NCI-H345 (cell line): Measurements from ENCODE around the gene SLC1A2.

Experiments used
- DNase-seq: peaks from one replicate; lab custom pipeline; 2025; lab: John Stamatoyannopoulos, UW

The SLC1A2 gene

DNA sequence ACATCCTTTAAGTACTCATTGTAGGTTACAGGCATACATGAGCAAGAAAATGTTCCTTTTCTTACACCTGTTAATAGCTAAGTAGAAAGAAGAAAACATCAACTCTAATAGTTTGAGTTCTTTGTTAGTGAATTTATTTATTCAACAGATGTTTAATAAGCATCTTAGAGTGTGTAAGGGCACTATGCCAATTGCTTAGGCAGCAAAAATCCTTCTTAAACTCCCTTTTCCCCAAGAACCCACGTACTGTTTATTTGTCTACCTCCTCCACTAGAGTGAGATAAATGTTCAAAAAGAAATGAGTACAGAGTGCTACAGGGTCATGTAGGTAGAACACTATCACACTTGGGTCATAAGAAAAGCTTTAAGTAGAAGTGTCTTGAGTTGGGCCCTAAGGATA lies 149.0 kb downstream of the SLC1A2 start:
- DNase-seq, result no peak

DNA sequence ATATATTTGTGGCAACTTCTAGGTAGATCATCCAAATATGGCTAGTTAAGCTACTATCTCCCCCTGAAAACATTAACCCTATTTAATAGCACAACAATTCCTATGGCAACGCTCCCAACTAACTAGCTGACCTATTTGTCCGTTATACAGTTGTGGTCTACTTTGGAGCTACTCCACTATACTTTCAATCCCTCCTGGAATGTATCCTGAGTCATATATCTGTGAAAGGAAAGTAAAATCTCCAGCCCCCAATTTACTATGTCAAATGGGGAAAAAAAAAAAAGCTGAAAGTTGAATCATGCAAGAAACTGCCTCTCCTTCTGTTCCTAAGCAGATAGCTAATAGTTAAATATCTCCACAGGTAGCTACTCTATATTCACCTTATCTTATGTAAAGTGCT lies 151.9 kb downstream of the SLC1A2 start:
- no peak for DNase-seq

DNA sequence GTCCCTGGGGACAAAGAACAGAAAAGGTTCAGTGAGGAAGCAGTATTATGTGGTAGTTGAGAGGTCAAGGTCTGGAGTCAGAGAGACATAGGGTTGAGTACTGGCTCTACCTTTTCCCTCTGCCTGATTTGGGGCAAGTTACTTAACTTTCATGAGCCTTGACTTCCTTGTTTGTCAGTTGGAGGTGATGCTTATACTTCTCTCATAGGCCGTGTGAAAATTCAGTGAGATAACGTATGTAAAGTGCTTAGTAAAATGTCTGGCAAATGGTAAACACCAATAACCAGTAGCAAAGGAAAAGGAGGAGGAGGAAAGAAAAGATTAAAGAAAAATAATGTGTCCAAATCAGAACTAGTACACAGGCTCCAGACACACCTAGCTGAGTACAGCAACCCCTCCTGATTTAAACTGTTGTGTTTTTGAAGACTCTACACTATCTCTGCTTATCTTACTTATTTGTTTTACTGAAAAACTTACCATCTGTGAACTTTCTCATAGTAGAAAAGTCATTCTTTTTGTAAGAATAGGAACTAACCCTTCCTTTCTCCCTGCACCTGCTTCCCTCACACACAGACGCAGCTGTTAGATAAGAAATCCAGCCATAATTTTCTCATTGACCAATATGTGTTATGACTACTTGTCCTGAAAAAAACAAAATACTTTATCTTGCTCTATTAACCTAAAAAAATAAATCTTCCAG lies 153.5 kb downstream of the SLC1A2 start:
- no peak for DNase-seq

DNA sequence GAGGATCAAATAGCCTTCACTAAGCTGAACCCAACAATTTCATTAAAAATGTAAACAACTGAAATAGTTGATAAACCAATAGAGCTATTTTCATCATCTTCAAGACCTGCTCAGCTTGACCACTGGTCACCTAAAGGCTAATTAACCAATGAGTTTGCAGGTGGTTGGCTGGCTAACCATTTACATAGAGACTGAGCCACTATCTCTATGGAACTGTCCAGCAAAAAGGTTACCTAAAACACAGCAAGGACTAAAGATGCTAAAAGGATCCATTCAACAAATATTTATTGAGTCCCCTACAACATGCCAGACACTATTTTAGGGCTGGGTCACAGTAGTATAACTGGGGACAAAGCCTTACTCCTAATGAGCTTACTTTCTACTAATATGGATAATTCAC lies 156.6 kb downstream of the SLC1A2 start:
- no peak for DNase-seq

DNA sequence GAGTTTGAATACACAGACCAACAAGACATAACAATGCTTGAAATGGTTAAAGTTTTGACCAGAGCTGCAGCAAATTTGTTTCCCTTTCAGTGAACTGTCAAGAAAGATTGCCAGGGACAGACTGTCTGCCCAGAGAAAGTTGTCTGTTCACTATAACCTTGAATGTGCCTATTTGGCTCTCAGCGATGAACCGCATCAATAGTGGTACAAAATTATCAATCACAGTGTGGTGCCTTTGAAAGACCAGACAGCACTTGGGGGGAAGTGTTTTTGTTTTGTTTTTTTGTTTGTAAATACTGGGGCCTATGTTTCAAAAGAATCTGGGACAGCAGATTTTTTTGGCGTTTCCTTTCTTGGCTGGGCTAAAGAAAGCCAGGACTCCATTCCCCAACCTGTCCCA lies 157.3 kb downstream of the SLC1A2 start:
- DNase-seq, result no peak

DNA sequence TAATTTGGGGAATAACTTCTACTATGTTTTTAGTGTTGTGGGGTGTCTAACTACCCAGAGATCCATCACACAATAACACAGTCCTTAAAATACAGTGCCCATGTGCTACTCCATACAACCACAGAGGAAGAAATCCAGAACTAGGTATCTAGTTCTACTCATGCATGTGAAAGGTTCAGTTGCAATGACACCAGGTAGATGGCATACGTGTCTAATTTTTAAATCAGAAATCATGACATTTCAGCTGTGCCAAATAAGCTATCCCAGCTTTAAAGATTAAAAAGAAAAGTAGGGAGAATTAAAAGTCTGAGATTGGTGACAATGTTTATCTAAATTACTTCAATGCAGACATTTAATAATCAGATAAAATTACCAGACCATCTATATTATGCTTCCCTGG lies 158.2 kb downstream of the SLC1A2 start:
- DNase-seq, result no peak

DNA sequence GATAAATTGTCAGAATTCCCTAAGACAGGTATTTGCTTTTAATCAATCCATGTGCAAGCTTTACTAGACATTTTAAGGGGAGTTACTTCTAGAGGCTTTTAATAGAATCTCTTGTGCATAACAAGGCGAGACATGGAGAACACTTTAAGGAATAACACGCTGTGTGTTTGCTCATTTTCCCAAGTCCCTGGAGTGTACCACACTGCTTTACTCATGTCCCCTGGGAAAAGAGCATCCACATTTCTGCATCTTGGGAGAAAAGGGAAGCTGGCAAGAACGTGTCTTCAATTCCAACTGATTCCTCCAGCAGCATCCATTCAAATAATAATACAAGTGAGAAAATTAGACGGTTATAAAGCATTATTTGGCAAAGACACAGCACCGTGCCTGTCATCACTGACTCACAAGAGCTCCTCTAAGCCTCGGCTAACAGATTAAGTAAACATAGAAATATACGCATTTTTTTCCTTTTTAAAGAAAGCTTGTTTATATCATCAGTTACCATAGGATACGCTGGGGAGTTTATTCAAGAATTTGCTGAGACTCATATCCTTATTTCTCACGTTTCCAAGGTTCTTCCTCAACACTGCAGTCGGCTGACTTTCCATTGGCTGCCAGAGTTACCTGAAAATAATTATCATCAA lies 158.9 kb downstream of the SLC1A2 start:
- no peak for DNase-seq

DNA sequence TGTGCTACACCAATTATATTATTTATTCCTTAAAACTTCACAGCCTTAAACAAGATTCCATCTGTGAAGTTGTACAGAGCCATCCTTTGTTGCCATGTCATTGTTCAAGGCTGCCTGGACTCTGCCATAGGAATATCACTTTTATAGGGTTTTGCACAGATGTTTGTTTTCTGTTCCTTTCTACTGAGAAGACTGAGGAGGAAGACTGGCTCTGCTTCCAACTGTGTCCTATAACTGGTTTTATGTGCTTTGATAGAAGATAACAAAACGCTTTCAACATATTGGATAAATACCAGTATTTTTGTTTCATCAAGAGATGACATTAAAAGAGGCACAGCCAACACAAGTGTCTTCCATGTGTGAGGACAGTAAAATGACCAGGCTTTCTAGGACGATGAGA lies 159.8 kb downstream of the SLC1A2 start:
- DNase-seq, result no peak

DNA sequence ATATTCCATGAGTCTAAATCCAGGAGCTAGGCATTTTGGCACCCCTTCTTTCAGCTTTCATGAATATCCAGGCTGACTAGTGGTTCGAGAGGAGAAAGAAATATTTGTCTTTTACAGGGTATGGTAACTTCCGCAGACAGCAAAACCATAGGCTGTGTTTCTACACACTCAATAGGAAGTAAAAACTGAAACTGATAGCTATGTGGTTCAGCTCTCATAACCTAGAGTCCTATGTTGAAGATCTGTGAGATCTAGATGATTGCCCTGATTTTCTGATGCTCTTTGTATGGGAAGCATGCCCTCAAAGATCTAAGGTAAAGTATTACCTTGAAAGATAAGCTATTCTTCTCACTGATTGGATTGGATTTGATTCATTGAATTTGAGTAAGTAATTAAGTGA lies 162.1 kb downstream of the SLC1A2 start:
- DNase-seq, result no peak

DNA sequence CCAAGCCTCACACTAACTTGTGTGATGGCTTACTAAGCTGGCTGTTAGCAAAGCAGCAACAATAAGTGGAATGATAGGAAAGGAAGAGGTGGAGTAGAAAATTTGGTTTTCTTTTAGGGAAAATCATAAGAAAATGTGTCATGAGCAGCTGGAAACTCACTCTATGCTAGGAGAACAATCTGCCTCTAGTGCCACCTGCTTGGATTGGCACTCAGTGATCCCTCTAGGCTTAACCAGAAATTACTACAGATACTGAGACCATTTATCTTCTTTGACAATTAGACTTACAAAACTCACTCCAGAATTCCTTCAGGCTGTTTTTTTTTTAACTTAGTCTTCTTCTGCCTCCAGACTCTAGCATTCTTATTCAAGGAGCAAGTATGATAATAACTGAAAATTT lies 163.1 kb downstream of the SLC1A2 start:
- no peak for DNase-seq

DNA sequence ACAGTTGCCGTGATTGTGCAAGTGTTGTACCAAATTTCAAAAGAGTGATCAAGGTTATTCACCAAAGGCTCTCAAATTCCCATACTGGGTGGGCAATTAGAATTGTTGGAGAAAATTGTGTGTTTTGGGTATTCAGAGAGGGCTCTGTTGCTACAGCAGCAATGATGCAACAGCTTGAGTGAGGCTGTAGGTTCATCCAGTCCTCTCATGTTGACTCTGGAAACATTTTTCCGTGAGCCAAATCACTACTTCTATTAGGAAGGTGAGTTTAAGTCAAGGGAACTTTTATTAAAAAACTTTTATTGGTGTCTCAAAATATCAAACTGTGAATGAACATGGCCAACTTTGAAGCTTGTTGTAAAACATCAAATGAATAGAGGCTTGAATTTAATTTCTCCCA lies 163.8 kb downstream of the SLC1A2 start:
- no peak for DNase-seq

DNA sequence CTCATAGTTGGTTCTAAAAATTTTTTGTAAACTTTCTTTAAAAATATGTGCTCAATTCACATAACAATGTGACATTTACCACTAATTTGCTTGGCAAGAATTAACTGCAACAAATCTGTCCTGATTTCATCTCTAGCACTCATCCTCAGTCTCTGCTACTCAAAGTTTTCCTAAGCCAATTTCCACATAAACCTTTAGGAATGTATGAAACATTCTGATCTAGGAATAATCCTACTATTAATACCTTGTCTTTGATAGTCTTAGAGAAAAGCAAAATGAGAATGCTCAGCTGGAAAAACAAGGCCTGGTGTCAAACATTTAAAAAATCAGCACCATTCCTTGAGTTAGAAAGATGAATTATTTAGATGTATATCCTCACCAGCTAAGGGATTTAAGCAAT lies 166.1 kb downstream of the SLC1A2 start:
- DNase-seq, result no peak

DNA sequence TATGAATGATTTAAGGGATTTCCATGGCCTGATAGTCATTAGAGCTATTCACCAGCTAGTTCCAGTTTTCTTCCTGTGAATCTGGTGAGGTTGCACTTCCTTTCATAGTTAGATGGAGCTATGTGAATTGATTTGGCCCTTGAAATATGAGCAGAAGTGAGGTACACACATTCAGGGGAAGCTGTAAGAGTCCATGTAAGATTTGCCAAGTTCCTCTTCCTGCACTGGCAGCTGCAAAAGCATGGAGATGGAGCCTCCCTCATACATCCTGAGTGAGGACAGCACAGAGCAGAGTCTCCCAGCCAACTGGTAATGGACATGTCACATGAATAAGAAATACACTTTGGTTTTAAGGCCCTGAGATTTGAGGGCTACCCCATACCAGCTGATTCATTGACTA lies 168.7 kb downstream of the SLC1A2 start:
- no peak for DNase-seq

DNA sequence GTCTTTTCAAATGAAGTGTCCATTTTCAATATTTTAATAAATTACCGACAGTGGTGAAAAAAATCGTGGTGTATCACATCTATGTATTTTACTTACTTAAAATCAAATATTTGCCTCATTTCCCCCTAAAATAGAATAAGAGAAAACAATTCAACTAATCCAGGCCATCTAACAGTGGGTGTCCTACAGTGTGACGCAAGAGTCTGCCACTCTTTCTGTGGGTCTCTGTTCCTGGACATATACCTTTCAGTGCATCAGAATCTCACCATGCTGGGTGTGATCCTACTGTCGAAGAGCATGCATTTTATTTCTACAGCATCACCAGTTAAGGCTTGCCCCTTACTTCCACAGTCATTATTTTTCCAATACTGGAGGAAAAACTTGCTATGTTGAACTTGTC lies 169.2 kb downstream of the SLC1A2 start:
- no peak for DNase-seq

DNA sequence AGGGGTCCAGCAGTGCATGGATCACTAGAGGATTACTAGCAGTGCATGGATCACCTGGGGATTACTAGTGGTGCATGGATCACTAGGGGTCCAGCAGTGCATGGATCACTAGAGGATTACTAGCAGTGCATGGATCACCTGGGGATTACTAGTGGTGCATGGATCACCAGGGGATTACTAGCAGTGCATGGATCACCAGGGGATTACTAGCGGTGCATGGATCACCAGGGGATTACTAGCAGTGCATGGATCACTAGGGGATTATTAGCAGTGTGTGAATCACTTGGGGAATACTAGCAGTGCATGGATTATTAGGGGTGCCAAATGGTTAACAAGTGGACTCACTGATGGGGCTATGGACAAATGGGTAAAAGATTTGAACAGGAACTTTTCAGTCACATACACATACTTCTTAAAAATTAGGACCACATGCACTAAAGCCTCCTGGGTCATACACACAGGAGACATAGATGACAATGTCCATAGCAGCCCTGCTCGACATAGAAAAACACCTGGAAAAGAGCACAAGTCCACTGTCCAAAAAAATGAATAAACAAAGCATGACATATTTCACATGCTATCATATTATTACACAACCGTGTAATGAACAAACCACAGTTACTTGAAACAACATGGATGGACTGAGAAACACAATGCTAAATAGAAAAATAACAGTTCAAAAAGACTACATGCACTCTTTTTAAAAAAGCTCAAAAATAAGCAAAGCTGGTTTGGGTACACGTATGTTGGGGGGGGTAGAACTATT lies 170.6 kb downstream of the SLC1A2 start:
- no peak for DNase-seq

DNA sequence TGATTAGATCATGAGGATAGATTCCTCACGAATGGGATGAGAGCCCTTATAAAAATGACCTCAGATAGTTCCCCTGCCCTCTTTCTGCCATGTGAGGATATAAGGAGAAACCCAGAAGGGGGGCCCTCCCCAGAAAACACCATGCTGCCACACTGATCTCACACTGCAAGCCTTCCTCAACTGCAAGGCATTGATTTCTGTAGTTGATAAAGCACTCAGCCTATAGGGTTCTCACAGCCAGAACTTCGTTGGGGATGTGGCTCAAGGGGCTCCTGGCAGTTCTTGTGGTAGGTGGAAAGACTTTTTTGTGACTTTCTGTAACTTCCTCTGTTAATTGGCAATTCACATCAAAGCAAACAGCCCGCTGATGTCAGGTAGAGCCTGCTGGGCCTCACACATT lies 171.5 kb downstream of the SLC1A2 start:
- DNase-seq, result no peak

DNA sequence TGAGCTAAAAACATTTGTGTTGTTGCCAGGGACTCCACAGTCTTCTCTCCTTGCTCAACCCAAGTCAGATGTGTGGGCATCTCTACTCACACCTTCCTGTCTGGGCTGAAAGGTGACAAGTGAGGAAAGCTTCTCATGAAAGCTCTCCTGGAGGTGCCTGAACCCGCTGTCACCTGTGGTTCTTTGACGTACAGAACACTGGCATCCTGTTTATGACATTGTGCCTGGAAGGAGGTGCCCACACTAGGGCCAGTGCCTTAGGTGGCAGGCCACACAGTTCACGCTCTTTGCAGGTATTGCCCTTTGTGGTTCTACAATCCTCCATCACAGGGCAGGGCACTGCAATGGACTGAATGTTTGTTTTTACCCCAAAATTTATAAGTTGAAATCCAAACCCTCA lies 171.9 kb downstream of the SLC1A2 start:
- DNase-seq, result no peak

DNA sequence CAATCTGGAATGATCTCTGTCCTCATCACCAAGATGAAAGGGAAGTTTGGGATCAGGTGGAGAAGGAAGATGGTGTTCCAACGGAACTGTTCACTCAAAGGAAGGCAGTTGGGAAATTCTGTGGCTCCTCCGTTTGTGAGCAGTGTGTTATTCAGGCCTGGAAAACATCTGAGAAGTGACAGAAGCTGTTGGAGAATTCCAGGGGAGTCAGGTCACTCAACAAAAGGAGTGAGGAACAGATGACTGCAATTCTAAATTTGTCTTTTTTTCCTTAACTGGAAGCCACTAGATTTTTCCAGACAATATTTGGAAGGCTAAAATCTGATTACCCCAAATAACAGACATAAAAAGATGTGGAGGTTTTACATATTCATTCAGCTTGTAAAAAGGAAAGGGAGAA lies 172.6 kb downstream of the SLC1A2 start:
- DNase-seq, result no peak

DNA sequence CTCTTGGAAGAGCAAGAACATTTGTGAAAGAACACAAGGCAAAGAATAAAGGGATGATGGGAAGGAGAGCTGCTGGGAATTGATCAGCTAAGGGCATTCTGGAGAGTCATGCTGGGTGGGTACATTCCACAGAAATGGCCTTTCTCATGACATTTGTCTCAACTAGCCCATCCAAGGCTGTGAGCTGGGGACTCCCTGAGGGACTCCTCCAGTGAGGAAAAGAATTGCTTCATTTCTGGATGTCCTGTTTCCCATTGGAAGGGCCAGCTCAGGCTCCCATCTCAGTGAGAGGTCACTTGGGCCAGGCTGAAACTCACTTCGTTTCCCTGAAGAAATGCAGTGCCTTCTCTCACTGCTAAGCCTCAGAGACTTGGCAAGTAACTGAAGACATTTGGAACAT lies 173.6 kb downstream of the SLC1A2 start:
- no peak for DNase-seq

DNA sequence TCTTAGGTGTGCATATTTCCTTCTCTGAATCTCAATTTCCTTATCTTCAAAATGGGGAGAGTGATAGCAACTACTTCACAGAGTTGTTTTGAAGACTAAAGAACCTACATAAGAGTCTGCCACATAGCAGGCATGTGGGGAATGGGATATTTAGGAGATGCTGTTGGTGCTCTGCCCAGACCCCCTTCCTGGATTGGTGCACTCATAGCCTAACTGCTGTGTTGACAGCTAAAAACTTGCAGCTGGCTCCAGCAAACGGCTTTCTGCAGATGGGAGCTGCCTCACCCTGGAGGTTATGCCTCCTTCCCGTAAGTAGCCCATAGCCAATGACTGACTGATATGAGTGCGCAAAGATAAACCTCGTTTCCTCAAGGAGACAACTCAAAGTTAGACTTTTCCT lies 174.3 kb downstream of the SLC1A2 start:
- no peak for DNase-seq

DNA sequence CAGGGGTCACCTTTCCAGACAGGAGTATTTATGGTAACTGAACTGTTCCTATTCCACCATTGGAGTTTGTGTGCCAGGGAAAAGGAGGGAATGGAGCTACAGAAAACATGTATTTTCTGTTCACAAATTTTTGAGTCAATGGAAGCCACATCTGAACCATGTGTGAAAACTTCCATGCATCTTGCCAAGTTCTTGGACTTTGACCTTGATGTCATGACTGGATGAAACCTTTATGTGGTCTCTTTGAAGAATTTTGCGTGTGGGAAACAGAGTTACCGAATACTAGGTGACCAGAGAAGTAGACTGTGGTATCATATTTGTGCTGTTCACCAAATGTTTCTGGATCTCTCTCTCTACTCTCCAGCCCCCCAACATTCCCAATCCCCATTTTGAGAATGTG lies 175.6 kb downstream of the SLC1A2 start:
- DNase-seq, result no peak

DNA sequence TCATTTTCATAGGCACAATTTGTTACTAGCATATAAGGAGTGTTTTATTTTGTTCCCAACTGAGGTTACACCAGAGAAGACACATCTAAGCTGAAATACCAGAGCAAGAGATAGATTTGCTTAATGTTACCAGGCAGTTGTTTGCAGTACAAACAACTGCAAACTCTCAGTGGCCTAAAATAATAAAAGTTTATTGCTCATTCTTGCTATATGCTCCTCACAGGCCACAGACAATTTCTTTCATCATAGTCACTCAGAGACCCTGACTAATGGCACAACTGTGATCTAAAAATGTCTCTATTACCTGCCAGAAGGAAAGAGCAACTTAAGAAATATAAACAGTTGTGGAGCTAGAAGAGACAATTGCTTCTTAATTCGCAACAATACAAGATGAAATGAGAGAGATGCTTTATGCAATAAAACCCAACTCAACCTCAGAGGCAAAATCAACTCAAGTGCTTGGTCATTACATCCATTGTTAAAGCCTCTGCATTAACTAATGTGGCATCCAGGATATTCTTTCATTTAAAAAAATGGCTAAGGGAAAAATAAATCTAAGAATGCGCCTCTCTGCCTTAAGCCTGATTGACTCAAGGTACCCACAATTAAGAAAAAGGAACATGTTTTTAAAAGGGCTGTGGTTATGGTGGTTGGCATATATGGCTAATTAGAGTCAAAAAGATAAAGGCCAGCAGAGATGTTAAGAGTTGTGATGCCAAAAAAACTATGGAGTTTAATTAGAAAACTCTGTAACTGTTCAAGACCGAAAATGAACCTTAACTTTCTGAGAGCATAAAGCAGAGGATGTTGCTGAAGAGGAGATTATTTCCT lies 176.7 kb downstream of the SLC1A2 start:
- DNase-seq, result no peak

DNA sequence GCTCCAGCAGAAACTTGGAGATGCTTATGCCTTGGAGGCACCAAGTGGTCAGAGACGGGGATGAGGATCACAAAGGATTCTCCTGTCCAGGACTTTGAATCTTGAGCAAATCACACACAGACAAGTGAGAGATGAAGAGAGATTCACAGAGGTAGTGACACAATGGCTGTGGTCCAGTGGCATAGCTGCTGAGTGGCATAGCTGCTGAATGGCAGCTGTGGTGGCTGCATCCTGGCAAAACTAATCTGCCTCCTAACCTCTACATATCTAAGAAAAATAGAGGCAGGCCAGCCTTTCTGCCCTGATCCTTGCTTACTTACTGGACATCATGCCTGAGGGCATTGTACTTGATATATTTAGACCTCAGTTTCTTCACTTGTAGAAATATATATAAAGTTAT lies 177.8 kb downstream of the SLC1A2 start:
- DNase-seq, result no peak
